GM19324 (cell line): ENCODE results near the gene MAP3K21.

Experiments used
- ATAC-seq: cut with Tn5 transposase; IDR thresholded peaks from one replicate; pipeline ENCODE4 v1.9.1; 2021; ENCODE audit warnings: mild to moderate bottlenecking, moderate library complexity; ENCODE audit not compliant: unreplicated experiment, low FRiP score

MAP3K21 gene

DNA sequence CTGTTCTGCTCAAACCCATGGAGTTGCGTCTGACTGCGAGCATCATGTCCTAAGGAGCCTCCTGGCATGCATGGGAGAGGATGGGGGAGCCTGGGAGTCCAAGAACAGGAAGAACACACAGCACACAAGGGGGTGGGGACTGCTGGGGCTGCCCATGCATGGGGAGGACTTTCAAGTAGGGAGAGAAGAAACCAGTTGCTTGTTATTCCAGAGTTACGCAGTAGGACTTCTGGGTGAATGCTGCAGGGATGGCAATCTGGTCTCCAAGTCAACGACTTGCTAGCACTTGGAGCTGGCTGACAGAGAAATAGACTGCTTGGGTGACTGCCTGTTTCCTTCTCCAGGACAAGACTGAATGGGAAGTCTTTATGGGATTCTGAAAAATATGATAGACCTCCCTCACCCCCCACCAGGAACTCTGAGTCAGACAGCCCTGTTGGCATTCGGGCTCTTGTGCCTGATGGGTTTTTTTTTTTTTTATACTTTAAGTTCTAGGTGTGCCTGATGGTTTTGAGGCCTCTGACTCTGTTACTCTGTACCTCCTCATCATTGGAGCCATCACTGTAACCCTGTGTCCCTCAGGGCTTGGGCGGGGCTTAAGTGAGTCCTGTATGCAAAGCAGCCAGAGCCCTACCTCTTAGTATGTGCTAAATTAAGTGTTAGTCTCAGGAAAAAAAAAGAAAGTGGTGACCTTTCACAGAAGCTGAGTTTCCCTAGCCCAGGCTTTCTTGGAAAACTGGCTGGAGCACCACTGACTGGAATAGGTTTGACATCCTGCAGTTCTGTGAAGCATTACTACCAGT, 30.3 kb downstream of the MAP3K21 start:
- no peak for ATAC-seq

DNA sequence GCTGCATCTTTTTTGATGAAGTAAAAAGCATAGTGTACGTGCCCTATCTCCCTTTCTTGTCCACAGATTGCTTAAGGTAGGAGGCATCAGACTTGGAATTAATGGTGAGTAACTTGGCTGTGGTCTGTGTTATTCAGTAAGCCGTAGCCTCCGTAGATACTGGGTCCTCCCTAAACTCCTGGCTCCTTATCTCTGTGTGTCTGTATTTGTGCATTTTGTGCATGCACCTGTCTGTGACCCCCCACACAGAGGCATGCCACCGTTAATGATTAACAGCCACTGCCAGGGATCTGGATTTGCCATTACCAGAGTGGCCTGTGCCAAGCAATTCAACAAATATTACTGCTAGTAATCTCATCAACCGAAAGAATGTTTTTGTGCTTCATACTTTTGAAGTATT, 31.9 kb downstream of the MAP3K21 start:
- ATAC-seq = no peak

DNA sequence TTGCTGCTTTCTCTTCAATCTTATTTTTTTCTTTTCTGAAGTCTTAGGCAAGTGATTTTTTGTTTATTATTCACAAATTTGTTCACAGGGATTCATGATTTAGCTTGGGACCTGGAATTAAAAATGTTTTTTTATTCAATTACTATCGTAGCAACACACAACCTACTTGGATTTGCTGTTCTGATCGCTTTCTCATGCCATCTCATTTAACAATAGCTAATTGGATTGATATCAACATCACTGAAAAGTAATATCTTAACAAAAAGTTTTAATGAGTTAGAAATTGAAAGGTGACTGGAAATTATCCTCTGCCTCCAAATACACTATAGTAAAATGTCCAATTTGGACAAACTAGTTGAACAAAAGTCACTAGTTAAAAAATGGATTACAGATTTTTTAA, 32.4 kb downstream of the MAP3K21 start:
- no peak for ATAC-seq

DNA sequence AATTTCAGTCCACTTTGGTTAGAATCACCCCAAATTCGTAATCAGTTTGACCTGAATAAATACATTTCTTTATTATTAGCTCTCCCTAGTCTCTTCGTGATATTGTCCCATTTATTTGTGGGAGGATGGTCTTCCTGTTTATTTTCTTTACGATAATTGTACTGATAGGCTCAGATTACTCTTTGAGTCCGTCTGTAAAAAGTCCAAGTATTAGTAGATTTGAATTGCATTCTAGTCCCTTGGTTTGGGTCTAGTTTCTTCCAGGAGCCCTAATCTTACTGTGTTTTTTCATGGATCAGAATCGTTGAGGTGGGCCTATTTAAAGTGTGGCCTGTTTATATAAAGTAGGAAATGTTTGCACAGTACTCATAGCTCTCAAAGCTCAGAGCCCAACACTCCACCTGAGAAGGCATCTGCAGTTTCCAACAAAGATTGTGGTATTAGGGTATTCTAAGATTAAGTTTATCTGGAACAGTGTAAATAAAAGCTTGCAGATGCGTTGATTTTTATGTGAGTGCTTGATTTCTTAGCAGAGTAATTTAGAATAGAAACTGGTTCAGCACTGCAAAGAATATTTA, 33.1 kb downstream of the MAP3K21 start:
- no peak for ATAC-seq

GRCh38 chr1:233361876-233362275, 34.4 kb downstream of the MAP3K21 start:
- no peak for ATAC-seq

GRCh38 chr1:233362743-233363142, 35.2 kb downstream of the MAP3K21 start:
- ATAC-seq = no peak

DNA sequence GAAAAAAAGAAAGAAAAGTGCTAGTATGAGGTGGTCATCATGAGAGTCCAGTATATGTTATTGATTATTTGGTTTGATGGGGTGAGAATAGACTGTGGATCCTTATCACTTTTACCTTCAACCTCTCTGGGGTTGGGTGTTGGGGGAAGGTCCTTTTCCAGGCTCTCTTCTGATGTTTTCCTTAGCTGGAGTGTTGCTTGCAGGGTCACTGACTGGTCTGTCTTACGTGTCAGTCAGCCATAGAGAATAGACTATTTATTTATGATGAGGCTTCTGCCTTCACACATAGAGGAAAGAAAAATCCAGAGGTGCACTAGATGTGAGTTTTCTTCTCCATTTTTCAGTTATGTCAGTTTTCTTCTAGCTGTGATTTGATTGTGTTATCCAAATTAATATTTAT, 36.5 kb downstream of the MAP3K21 start:
- ATAC-seq = no peak

GRCh38 chr1:233364695-233365539, 37.4 kb downstream of the MAP3K21 start:
- no peak for ATAC-seq

DNA sequence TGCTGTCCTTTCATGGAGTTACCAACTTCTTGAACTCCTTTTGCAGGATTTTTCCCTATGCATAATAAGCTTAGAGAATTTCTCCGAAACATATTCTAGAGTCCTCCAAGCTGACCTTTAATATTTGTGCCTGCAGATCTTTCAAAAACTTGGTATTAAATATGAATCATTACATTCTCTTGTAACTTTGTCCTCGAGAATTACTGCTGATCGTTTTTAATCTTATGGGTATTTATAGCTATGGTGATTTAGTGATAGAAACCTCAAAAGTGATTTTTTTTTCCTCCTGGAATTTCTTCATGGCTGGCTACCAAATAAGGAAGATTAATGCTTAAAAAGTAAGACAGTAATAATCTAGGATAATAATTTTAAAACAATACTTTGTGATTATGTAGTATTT, 39.1 kb downstream of the MAP3K21 start:
- ATAC-seq = no peak

GRCh38 chr1:233367057-233367803, 39.7 kb downstream of the MAP3K21 start:
- no peak for ATAC-seq

- ATAC-seq = no peak
These were observed 40.7 kb downstream of the MAP3K21 start for GRCh38 chr1:233368106-233368788.

GRCh38 chr1:233368789-233369130, 41.2 kb downstream of the MAP3K21 start:
- no peak for ATAC-seq

DNA sequence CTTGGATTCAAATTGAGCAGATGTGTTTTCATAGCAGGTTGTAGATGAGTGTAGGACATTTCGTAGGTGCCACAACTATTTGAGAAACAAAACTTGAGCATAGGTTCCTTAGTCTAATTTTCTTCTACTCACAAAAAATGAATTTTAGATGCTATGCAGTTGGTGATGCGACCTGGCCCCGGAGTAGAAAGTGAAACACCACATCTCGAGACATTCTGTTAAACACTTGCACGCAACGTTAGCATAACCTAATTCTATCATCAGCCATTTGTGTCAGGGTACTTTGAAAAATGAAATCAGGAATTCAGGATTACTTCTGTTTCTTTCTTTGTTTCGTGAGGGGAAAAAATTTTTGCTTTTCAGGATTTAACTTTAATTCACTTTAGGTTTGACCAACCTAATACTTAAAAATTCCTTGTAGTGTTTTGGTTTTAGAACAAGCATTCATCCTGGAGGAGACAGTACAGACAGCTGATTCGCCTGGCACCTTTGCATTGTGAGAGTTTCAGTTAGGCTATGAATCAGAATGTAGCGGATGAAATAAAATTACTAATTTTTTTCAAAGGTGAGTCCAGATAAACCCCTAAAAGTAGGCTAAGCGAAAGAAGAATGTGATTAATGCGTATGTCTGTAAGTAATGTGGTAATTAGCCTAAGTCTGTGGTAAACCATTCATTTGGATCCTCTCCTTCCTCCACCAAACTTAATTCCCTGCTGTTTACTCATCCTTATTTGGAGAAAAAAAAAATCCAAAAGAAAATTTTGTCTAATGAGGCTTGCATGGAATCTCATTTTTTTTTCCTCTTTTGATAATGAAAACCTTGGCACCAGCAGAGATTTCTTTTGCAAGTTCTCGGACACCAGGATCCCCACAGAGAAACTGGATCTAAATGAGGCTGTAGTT, 44.9 kb downstream of the MAP3K21 start:
- ATAC-seq = no peak

DNA sequence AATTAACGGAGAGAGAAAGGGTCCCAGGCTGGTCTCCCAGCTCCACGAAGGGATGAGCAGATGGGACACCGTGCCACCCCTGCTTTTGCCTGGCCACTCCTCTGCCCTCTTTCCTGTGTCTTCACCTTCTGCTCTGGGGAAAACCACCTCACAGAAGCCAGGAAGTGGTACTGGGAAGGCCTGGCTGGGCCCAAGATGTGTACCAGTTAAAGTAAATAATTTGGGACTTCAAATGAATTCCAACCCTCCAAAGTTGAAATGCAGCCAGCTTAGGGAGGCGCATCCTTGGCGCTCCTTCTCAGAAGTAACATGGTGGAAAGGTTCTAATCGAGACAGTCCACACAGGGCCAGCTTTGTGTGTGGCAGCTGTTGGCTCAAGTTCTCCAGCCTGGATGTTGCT, 45.7 kb downstream of the MAP3K21 start:
- ATAC-seq = no peak

GRCh38 chr1:233375653-233376052, 48.1 kb downstream of the MAP3K21 start:
- no peak for ATAC-seq

GRCh38 chr1:233376382-233377110, 49.0 kb downstream of the MAP3K21 start:
- no peak for ATAC-seq

GRCh38 chr1:233379869-233380438, 52.4 kb downstream of the MAP3K21 start:
- no peak for ATAC-seq

DNA sequence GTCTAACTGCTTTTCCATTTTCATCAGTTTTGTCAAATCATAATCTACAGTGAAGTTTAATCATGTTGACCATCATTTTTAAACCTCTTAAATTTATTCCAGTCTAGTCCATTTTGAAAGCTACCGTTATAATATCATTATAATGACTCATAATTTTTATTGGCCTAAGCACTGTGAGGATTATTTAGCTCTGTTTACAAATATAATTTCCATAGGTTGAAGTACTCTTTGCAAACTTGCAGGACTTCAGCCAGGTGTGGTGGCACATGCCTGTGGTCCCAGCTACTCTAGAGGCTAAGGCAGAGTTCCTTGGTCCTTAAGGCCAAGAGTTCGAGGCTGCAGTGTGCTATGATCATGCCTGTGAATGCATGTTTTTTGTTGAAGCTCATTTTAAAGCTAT, 54.3 kb downstream of the MAP3K21 start:
- ATAC-seq = no peak
